Hepatocyte (in vitro differentiated cells): ENCODE data around the gene RADIL. TPM values are rescaled to one million over a fixed set of nuclear protein-coding genes. Genes with fewer than 3 reads are reported as not detected.

Source experiments
- DNase-seq: peaks from one replicate; pipeline ENCODE4 v3.0.0-alpha.2; 2016; ENCODE audit warnings: low spot score
- H2AFZ ChIP-seq: fragments of 200-600 bp; sonication (generic); 2 replicates; pipeline ENCODE4 v1.6.0; 2016; ENCODE audit warnings: antibody characterized with exemption, mild to moderate bottlenecking
- H3K27ac ChIP-seq: fragments of 200-600 bp; sonication (generic); 2 replicates; pipeline ENCODE4 v1.5.1; 2016; ENCODE audit warnings: mild to moderate bottlenecking
- H3K27me3 ChIP-seq: fragments of 200-600 bp; sonication (generic); 2 replicates; pipeline ENCODE4 v1.6.1; 2016
- H3K36me3 ChIP-seq: fragments of 200-600 bp; sonication (generic); replicated peaks from 2 replicates; pipeline ENCODE4 v1.5.1; 2016; ENCODE audit warnings: low read depth; ENCODE audit not compliant: insufficient read depth
- H3K4me1 ChIP-seq: fragments of 200-600 bp; sonication (generic); 2 replicates; pipeline ENCODE4 v1.5.1; 2016; ENCODE audit warnings: mild to moderate bottlenecking, moderate library complexity; ENCODE audit not compliant: insufficient read depth
- H3K4me2 ChIP-seq: fragments of 200-600 bp; sonication (generic); 2 replicates; pipeline ENCODE4 v1.6.0; 2016
- H3K4me3 ChIP-seq: fragments of 200-600 bp; sonication (generic); 2 replicates; pipeline ENCODE4 v1.5.1; 2016; ENCODE audit warnings: mild to moderate bottlenecking
- H3K79me2 ChIP-seq: fragments of 200-600 bp; sonication (generic); 2 replicates; pipeline ENCODE4 v1.6.0; 2017; ENCODE audit warnings: mild to moderate bottlenecking
- H3K9me2 ChIP-seq: fragments of 200-600 bp; sonication (generic); replicated peaks from 2 replicates; pipeline ENCODE4 v1.6.0; 2017; ENCODE audit warnings: mild to moderate bottlenecking; ENCODE audit not compliant: insufficient read depth
- H3K9me3 ChIP-seq: fragments of 200-600 bp; sonication (generic); 2 replicates; pipeline ENCODE4 v1.5.1; 2016; ENCODE audit warnings: low read depth, mild to moderate bottlenecking
- H4K20me1 ChIP-seq: fragments of 200-600 bp; sonication (generic); 2 replicates; pipeline ENCODE4 v1.6.0; 2016; ENCODE audit warnings: mild to moderate bottlenecking; ENCODE audit not compliant: insufficient read depth, poor library complexity, severe bottlenecking
- CTCF ChIP-seq: fragments of 200-600 bp; sonication (generic); IDR thresholded peaks from 2 replicates; pipeline ENCODE4 v1.5.1; 2016; ENCODE audit warnings: antibody characterized with exemption, mild to moderate bottlenecking; ENCODE audit not compliant: poor library complexity
- EZH2 ChIP-seq: fragments of 200-600 bp; sonication (generic); IDR thresholded peaks from 2 replicates; pipeline ENCODE4 v1.6.1; 2016; ENCODE audit warnings: antibody characterized with exemption, mild to moderate bottlenecking, borderline replicate concordance
- EZH2phosphoT487 ChIP-seq: fragments of 200-600 bp; sonication (generic); IDR thresholded peaks from one replicate; pipeline ENCODE4 v1.6.1; 2018; ENCODE audit warnings: antibody characterized with exemption, mild to moderate bottlenecking, low read depth, moderate library complexity; ENCODE audit not compliant: unreplicated experiment, severe bottlenecking
- WGBS: methylation state at CpG from one replicate; pipeline ENCODE4 v1.1.6; 2016; ENCODE audit warnings: low lambda C conversion rate; ENCODE audit errors: missing lambda C conversion rate; 5-methylcytosine and 5-hydroxymethylcytosine counted together
- polyA plus RNA-seq: library from polyadenylated mRNA; unstranded; fragments of >200 nt; fragmentation: Nextera tagmentation; extraction: Ambion mirVana; gene quantifications from 2 replicates; pipeline ENCODE4 v1.2.1, GENCODE V29; 2016
- total RNA-seq: library from RNA; depleted of rRNA; stranded (reverse); fragments of >200 nt; gene quantifications from 2 replicates; pipeline ENCODE4 v1.2.3, GENCODE V29; 2014

The RADIL gene
- total and polyA plus RNA-seq, 2 experiments from 2014 or later = 0.53 to 0.60 TPM

GRCh38 chr7:4876586-4876985 lies 6.9 kb downstream of the RADIL start:
- no peak overlapping the region for H2AFZ ChIP-seq
- H3K9me3 ChIP-seq = no peaks in the 10 kb centered on the region
- TF ChIP-seq EZH2phosphoT487 (no peak), CTCF (no peak), EZH2 (no peak)
- no peaks in the 10 kb centered on the region for H3K9me2 ChIP-seq
- no peaks in the 10 kb centered on the region for H4K20me1 ChIP-seq
- no peak overlapping the region for H3K4me2 ChIP-seq
- no peak for DNase-seq
- peaks cover 3% of the 10 kb centered on the region for H3K4me1 ChIP-seq
- H3K27ac ChIP-seq = no peak overlapping the region
- WGBS = 95% methylated on average over 18 of the region's 18 CpGs
- H3K36me3 ChIP-seq = no peaks in the 10 kb centered on the region
- H3K4me3 ChIP-seq = no peak overlapping the region
- no peaks in the 10 kb centered on the region for H3K27me3 ChIP-seq
- H3K79me2 ChIP-seq = no peaks in the 10 kb centered on the region

GRCh38 chr7:4875391-4875790 lies 8.1 kb downstream of the RADIL start:
- Histone ChIP-seq H3K9me3 (no peaks in the 10 kb centered on the region), H3K36me3 (no peaks in the 10 kb centered on the region), H2AFZ (no peak overlapping the region), H3K4me3 (no peak overlapping the region), H3K9me2 (no peaks in the 10 kb centered on the region), H3K4me2 (no peak overlapping the region), H3K27ac (no peak overlapping the region), H4K20me1 (no peaks in the 10 kb centered on the region), H3K79me2 (no peaks in the 10 kb centered on the region), H3K27me3 (no peaks in the 10 kb centered on the region), H3K4me1 (peaks cover 3% of the 10 kb centered on the region)
- 96% methylated on average over 15 of the region's 15 CpGs for WGBS
- no peak for DNase-seq
- TF ChIP-seq CTCF (no peak), EZH2phosphoT487 (no peak), EZH2 (no peak)

- no peak overlapping the region for H2AFZ ChIP-seq
- DNase-seq = no peak
- TF ChIP-seq EZH2phosphoT487 (no peak), EZH2 (no peak), CTCF (no peak)
- no peaks in the 10 kb centered on the region for H3K9me2 ChIP-seq
- H3K4me2 ChIP-seq = no peak overlapping the region
- H3K36me3 ChIP-seq = no peaks in the 10 kb centered on the region
- no peaks in the 10 kb centered on the region for H3K79me2 ChIP-seq
- no peaks in the 10 kb centered on the region for H3K27me3 ChIP-seq
- H3K4me3 ChIP-seq = no peak overlapping the region
- peaks cover 3% of the 10 kb centered on the region for H3K4me1 ChIP-seq
- no peak overlapping the region for H3K27ac ChIP-seq
- H4K20me1 ChIP-seq = no peaks in the 10 kb centered on the region
- WGBS = 85% methylated on average over 31 of the region's 31 CpGs
- H3K9me3 ChIP-seq = peaks cover 3% of the 10 kb centered on the region
Observed at GRCh38 chr7:4873071-4873944, 10.2 kb downstream of the RADIL start.
